HL-60 (cell line): ENCODE data around the gene SUZ12.
"Not testable (repeated sequence)": the region's sequence is repeated elsewhere in the genome, so short reads cannot be mapped to it uniquely, and the experiment has no call there.

Experiments used
- DNase-seq, 2 experiments: peaks; one replicate each; pipeline ENCODE4 v3.0.0-alpha.2; 2010 to 2020; ENCODE audit warnings: low read depth in 1 of 2, low spot score in 1 of 2
- H3K27ac ChIP-seq: fragments of 250-450 bp; sonication (Bioruptor Pico); replicated peaks from 2 replicates; pipeline ENCODE4 v1.5.1; 2020; ENCODE audit warnings: mild to moderate bottlenecking, moderate library complexity
- H3K27me3 ChIP-seq: fragments of 250-450 bp; sonication (Bioruptor Pico); 2 replicates; pipeline ENCODE4 v1.5.1; 2021; ENCODE audit warnings: mild to moderate bottlenecking, moderate library complexity; ENCODE audit not compliant: insufficient read depth, poor library complexity, severe bottlenecking
- H3K4me3 ChIP-seq: replicated peaks from 2 replicates; pipeline ENCODE4 v1.5.1; 2011; ENCODE audit warnings: mild to moderate bottlenecking, control low read depth, low read length; ENCODE audit not compliant: insufficient read depth

The SUZ12 gene

GRCh38 chr17:32040246-32040645, 103.4 kb downstream of the SUZ12 start:
- not testable (repeated sequence) for H3K27ac ChIP-seq, H3K4me3 ChIP-seq

GRCh38 chr17:32041306-32041875, 104.6 kb downstream of the SUZ12 start:
- H3K27me3 ChIP-seq, H3K27ac ChIP-seq, DNase-seq, H3K4me3 ChIP-seq: not testable (repeated sequence)

More at GRCh38 chr17:32040246-32040645, 103.4 kb downstream of the SUZ12 start:
- not testable (repeated sequence) for H3K27me3 ChIP-seq, DNase-seq

DNA sequence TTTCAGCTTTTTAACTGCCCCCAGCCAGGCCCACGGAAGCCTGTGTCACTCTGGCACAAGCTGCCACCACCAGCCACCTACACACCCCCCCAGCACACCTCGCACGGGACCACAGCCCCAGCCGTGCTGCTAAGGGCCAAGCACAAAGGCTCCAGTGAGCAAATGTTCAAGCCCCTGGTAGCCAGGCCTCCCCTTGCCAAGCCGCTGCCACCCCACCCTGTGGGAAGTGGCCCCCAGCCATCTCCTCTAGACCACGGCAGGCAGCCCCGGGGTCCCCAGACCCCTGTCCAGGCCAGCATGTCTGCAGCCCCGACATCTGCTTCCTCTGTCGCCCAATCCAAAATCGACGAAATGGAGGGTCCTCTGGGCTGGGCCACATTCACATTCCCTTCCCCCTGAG, 105.5 kb downstream of the SUZ12 start:
- H3K27me3 ChIP-seq, DNase-seq, H3K27ac ChIP-seq, H3K4me3 ChIP-seq: not testable (repeated sequence)

- not testable (repeated sequence) for H3K4me3 ChIP-seq, H3K27ac ChIP-seq, H3K27me3 ChIP-seq
- peak in 1 of 2 experiments; percentile 13 for DNase-seq
These were observed 108.8 kb downstream of the SUZ12 start for GRCh38 chr17:32045611-32046010.

DNA sequence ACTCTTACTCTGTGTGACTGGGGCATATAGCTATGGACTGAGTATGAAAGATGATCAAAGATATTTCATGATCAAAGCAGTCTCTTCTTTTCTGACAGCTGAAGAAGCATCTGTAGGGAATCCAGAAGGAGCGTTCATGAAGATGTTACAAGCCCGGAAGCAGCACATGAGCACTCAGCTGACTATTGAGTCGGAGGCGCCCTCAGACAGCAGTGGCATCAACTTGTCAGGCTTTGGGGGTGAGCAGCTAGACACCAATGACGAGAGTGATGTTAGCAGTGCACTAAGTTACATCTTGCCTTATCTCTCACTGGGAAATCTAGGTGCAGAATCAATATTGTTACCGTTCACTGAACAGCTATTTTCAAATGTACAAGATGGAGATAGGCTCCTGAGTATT, 110.9 kb downstream of the SUZ12 start:
- not testable (repeated sequence) for DNase-seq, H3K27me3 ChIP-seq, H3K4me3 ChIP-seq, H3K27ac ChIP-seq
